ENCODE results near the gene NPHP3. TPM values are rescaled to one million over a fixed set of nuclear protein-coding genes. Genes with fewer than 3 reads are reported as not detected.

NPHP3 gene
- total RNA-seq, 2 donors from 2014 or later: 15.7 to 23.0 TPM

- H3K27ac ChIP-seq (ENCODE audit: low read depth, low read length): no peak overlapping the region
- H3K27ac Mint-ChIP-seq: peak overlapping the region; percentile 82
- H3K36me3 ChIP-seq (ENCODE audit: control insufficient read depth, insufficient read depth, low read length): no peaks in the 10 kb centered on the region
- peaks cover 20% of the 10 kb centered on the region for H3K4me1 ChIP-seq (ENCODE audit: control insufficient read depth, insufficient read depth, low read length)
- WGBS, 2 experiments (ENCODE audit: insufficient coverage in 1 of 2, insufficient read length in 1 of 2): 23% methylated on average over 1 of the region's 1 CpG; no CpG with 5 or more reads in 1 of the 2 experiments
- H3K4me3 Mint-ChIP-seq: peak overlapping the region; percentile 4
- H3K27me3 ChIP-seq (ENCODE audit: control insufficient read depth, insufficient read depth, low read length, poor library complexity, severe bottlenecking): no peaks in the 10 kb centered on the region
- H3K4me3 ChIP-seq (ENCODE audit: low read length): no peak overlapping the region
- H3K9me3 ChIP-seq (ENCODE audit: control insufficient read depth, low read length): peaks cover 19% of the 10 kb centered on the region
- peaks cover 9% of the 10 kb centered on the region for H3K36me3 Mint-ChIP-seq (ENCODE audit: low read depth)
- TF ChIP-seq CTCF (conservative IDR thresholded peaks at IDR 0.05): no peak
- peaks cover 6% of the 10 kb centered on the region for H3K9me3 Mint-ChIP-seq
- peak; percentile 65 for DNase-seq
- peaks cover 39% of the 10 kb centered on the region for H3K4me1 Mint-ChIP-seq
- no peaks in the 10 kb centered on the region for H3K27me3 Mint-ChIP-seq (ENCODE audit: insufficient read depth)
- no peak overlapping the region for H3K9ac ChIP-seq (ENCODE audit: extremely low read depth, low read length, poor library complexity, severe bottlenecking)
Measured at GRCh38 chr3:132645058-132645457, 77.2 kb downstream of the NPHP3 start.

- H3K27me3 ChIP-seq (ENCODE audit: control insufficient read depth, insufficient read depth, low read length, poor library complexity, severe bottlenecking): no peaks in the 10 kb centered on the region
- no peak for TF ChIP-seq CTCF (conservative IDR thresholded peaks at IDR 0.05)
- WGBS, 2 experiments (ENCODE audit: insufficient coverage in 1 of 2, insufficient read length in 1 of 2): 65 to 90% methylated on average over 2 of the region's 2 CpGs
- no peak overlapping the region for H3K4me3 Mint-ChIP-seq
- no peak overlapping the region for H3K9ac ChIP-seq (ENCODE audit: extremely low read depth, low read length, poor library complexity, severe bottlenecking)
- H3K27me3 Mint-ChIP-seq (ENCODE audit: insufficient read depth): no peaks in the 10 kb centered on the region
- H3K4me1 Mint-ChIP-seq: peaks cover 27% of the 10 kb centered on the region
- DNase-seq: no peak
- H3K4me3 ChIP-seq (ENCODE audit: low read length): no peak overlapping the region
- H3K9me3 Mint-ChIP-seq: peaks cover 6% of the 10 kb centered on the region
- H3K4me1 ChIP-seq (ENCODE audit: control insufficient read depth, insufficient read depth, low read length): peaks cover 17% of the 10 kb centered on the region
- no peak overlapping the region for H3K27ac ChIP-seq (ENCODE audit: low read depth, low read length)
- peaks cover 17% of the 10 kb centered on the region for H3K36me3 Mint-ChIP-seq (ENCODE audit: low read depth)
- no peak overlapping the region for H3K27ac Mint-ChIP-seq
- peaks cover 6% of the 10 kb centered on the region for H3K36me3 ChIP-seq (ENCODE audit: control insufficient read depth, insufficient read depth, low read length)
- H3K9me3 ChIP-seq (ENCODE audit: control insufficient read depth, low read length): peaks cover 19% of the 10 kb centered on the region
Measured at GRCh38 chr3:132643366-132643765, 78.8 kb downstream of the NPHP3 start.

- no peak overlapping the region for H3K9ac ChIP-seq (ENCODE audit: extremely low read depth, low read length, poor library complexity, severe bottlenecking)
- H3K9me3 Mint-ChIP-seq: peaks cover 6% of the 10 kb centered on the region
Measured at GRCh38 chr3:132642539-132642847, 79.7 kb downstream of the NPHP3 start.

More at GRCh38 chr3:132642539-132642847, 79.7 kb downstream of the NPHP3 start:
- Histone ChIP-seq H3K36me3 (ENCODE audit: control insufficient read depth, insufficient read depth, low read length) (peaks cover 6% of the 10 kb centered on the region), H3K4me3 (ENCODE audit: low read length) (no peak overlapping the region), H3K27me3 (ENCODE audit: control insufficient read depth, insufficient read depth, low read length, poor library complexity, severe bottlenecking) (no peaks in the 10 kb centered on the region), H3K27ac (ENCODE audit: low read depth, low read length) (no peak overlapping the region), H3K9me3 (ENCODE audit: control insufficient read depth, low read length) (peaks cover 13% of the 10 kb centered on the region), H3K4me1 (ENCODE audit: control insufficient read depth, insufficient read depth, low read length) (peaks cover 17% of the 10 kb centered on the region)
- peak; percentile 11 for TF ChIP-seq CTCF (conservative IDR thresholded peaks at IDR 0.05)
- Mint-ChIP-seq H3K27me3 (ENCODE audit: insufficient read depth) (no peaks in the 10 kb centered on the region), H3K27ac (no peak overlapping the region), H3K4me3 (no peak overlapping the region), H3K4me1 (peaks cover 25% of the 10 kb centered on the region), H3K36me3 (ENCODE audit: low read depth) (peaks cover 17% of the 10 kb centered on the region)
- WGBS, 2 experiments (ENCODE audit: insufficient coverage in 1 of 2, insufficient read length in 1 of 2): 58 to 100% methylated on average over 1 to 2 of the region's 2 CpGs
- no peak for DNase-seq
